NB4 (cell line): Measurements from ENCODE around the gene ZNF487.

Source experiments
- DNase-seq: peaks from one replicate; pipeline ENCODE4 v3.0.0; 2010; ENCODE audit warnings: low read depth
- H3K4me3 ChIP-seq: one replicate; pipeline ENCODE4 v1.5.1; 2011; ENCODE audit warnings: mild to moderate bottlenecking, low read depth, low read length, moderate library complexity
- CTCF ChIP-seq: IDR thresholded peaks from one replicate; pipeline ENCODE4 v1.5.1; 2012; ENCODE audit warnings: low read depth, low read length
- MYC ChIP-seq: IDR thresholded peaks from 2 replicates; pipeline ENCODE4 v1.6.1; 2011; ENCODE audit warnings: low read depth, low read length
- POLR2A ChIP-seq: IDR thresholded peaks from 2 replicates; pipeline ENCODE4 v1.6.1; 2011; ENCODE audit warnings: mild to moderate bottlenecking; ENCODE audit not compliant: insufficient read length; ENCODE audit errors: extremely low read depth
- TF ChIP-seq, protein P1 (sequence below): IDR thresholded peaks from 2 replicates; pipeline ENCODE4 v1.6.1; 2011; ENCODE audit warnings: low read depth, low read length

Gene ZNF487

GRCh38 chr10:43471935-43472720 is 35.2 kb downstream of the ZNF487 start:
- TF ChIP-seq CTCF (no peak), POLR2A (no peak), MYC (no peak)
- TF ChIP-seq, protein P1, sequence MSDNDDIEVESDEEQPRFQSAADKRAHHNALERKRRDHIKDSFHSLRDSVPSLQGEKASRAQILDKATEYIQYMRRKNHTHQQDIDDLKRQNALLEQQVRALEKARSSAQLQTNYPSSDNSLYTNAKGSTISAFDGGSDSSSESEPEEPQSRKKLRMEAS: no peak
- DNase-seq: no peak
- no peak overlapping the region for H3K4me3 ChIP-seq

GRCh38 chr10:43479275-43479674 is 42.4 kb downstream of the ZNF487 start:
- no peak for DNase-seq
- no peak for TF ChIP-seq CTCF
- TF ChIP-seq, protein P1: no peak
- TF ChIP-seq MYC: no peak
- TF ChIP-seq POLR2A: no peak
- no peak overlapping the region for H3K4me3 ChIP-seq

- no peak for DNase-seq
- no peak overlapping the region for H3K4me3 ChIP-seq
- TF ChIP-seq CTCF (no peak), POLR2A (no peak), MYC (no peak)
- TF ChIP-seq, protein P1: no peak
These were observed 45.6 kb downstream of the ZNF487 start for GRCh38 chr10:43482319-43483078.

- no peak overlapping the region for H3K4me3 ChIP-seq
- DNase-seq: no peak
- TF ChIP-seq, protein P1: no peak
- TF ChIP-seq CTCF: no peak
- TF ChIP-seq POLR2A: no peak
- no peak for TF ChIP-seq MYC
These were observed 54.9 kb downstream of the ZNF487 start for GRCh38 chr10:43491855-43492254.

DNA sequence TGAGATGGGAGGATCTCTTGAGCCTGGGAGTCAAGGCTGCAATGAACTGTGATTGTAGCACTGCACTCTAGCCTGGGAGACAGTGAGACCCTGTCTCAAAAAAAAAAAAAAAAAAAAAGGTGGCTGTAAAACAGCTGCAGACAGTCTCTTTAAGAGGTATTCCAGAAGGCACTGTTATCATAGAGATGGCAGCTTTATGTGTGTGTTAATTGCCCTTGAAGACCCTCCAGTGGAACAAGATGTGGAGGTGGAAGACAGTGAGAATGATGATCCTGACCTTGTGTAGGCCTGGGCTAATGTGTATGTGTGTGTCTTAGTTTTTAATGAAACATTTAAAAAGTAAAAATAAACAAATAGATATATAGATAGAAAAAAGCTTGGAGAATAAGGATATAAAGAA is 66.0 kb downstream of the ZNF487 start:
- H3K4me3 ChIP-seq: no peak overlapping the region
- TF ChIP-seq, protein P1: no peak
- TF ChIP-seq POLR2A (no peak), CTCF (no peak), MYC (no peak)
- DNase-seq: no peak
